Measurements from ENCODE around the gene TAS2R41. TPM values are rescaled to one million over a fixed set of nuclear protein-coding genes. Genes with fewer than 3 reads are reported as not detected.

Gene TAS2R41
- total and polyA plus RNA-seq, 7 donors = 1.6 TPM; not detected in 6

GRCh38 chr7:143458681-143459080 is 19.0 kb upstream of the TAS2R41 start:
- no peaks in the 10 kb centered on the region for H3K36me3 ChIP-seq
- H3K4me3 ChIP-seq = no peak overlapping the region
- no peaks in the 10 kb centered on the region for H3K27me3 ChIP-seq
- no peaks in the 10 kb centered on the region for H3K9me3 ChIP-seq
- DNase-seq = no peak
- 77 to 83% methylated on average over 3 of the region's 3 CpGs for WGBS, 2 donors
- H3K4me1 ChIP-seq = no peaks in the 10 kb centered on the region
- no peak overlapping the region for H3K27ac ChIP-seq
- TF ChIP-seq CTCF (IDR thresholded peaks at IDR 0.05) (no peak), POLR2AphosphoS5 (IDR thresholded peaks at IDR 0.05) (no peak), POLR2A (IDR thresholded peaks at IDR 0.05) (no peak), EP300 (IDR thresholded peaks at IDR 0.05) (no peak)
- intact Hi-C loops (cut with DNase I) = no loop called here

GRCh38 chr7:143459359-143459758 is 18.3 kb upstream of the TAS2R41 start:
- intact Hi-C loops (cut with DNase I) = no loop called here
- Histone ChIP-seq H3K4me1 (no peaks in the 10 kb centered on the region), H3K4me3 (no peak overlapping the region), H3K36me3 (no peaks in the 10 kb centered on the region), H3K27me3 (no peaks in the 10 kb centered on the region), H3K27ac (no peak overlapping the region), H3K9me3 (no peaks in the 10 kb centered on the region)
- no peak for DNase-seq
- TF ChIP-seq POLR2AphosphoS5 (IDR thresholded peaks at IDR 0.05) (no peak), EP300 (IDR thresholded peaks at IDR 0.05) (no peak), CTCF (IDR thresholded peaks at IDR 0.05) (no peak), POLR2A (IDR thresholded peaks at IDR 0.05) (no peak)
- WGBS, 2 donors = 71 to 95% methylated on average over 1 of the region's 1 CpG

- Histone ChIP-seq H3K27me3 (no peaks in the 10 kb centered on the region), H3K27ac (no peak overlapping the region), H3K4me1 (no peaks in the 10 kb centered on the region), H3K36me3 (no peaks in the 10 kb centered on the region), H3K9me3 (no peaks in the 10 kb centered on the region), H3K4me3 (no peak overlapping the region)
- DNase-seq = no peak
- TF ChIP-seq POLR2AphosphoS5 (IDR thresholded peaks at IDR 0.05) = no peak
- TF ChIP-seq CTCF (IDR thresholded peaks at IDR 0.05) = no peak
- TF ChIP-seq EP300 (IDR thresholded peaks at IDR 0.05) = no peak
- TF ChIP-seq POLR2A (IDR thresholded peaks at IDR 0.05) = no peak
- 73 to 83% methylated on average over 4 of the region's 4 CpGs for WGBS, 2 donors
- intact Hi-C loops (cut with DNase I) = no loop called here
These were observed 17.2 kb upstream of the TAS2R41 start for GRCh38 chr7:143460271-143460979.

- no peaks in the 10 kb centered on the region for H3K9me3 ChIP-seq
- DNase-seq = no peak
- TF ChIP-seq POLR2AphosphoS5 (IDR thresholded peaks at IDR 0.05) = no peak
- TF ChIP-seq EP300 (IDR thresholded peaks at IDR 0.05) = no peak
- no peak for TF ChIP-seq POLR2A (IDR thresholded peaks at IDR 0.05)
- no peak for TF ChIP-seq CTCF (IDR thresholded peaks at IDR 0.05)
- H3K27ac ChIP-seq = no peak overlapping the region
- no peaks in the 10 kb centered on the region for H3K27me3 ChIP-seq
- 91 to 94% methylated on average over 3 of the region's 3 CpGs for WGBS, 2 donors
- intact Hi-C loops (cut with DNase I) = no loop called here
- H3K4me3 ChIP-seq = no peak overlapping the region
- no peaks in the 10 kb centered on the region for H3K4me1 ChIP-seq
- H3K36me3 ChIP-seq = no peaks in the 10 kb centered on the region
These were observed 15.6 kb upstream of the TAS2R41 start for GRCh38 chr7:143462045-143462444.

- H3K9me3 ChIP-seq = no peaks in the 10 kb centered on the region
- H3K4me1 ChIP-seq = no peaks in the 10 kb centered on the region
- intact Hi-C loops (cut with DNase I) = no loop called here
- no peak overlapping the region for H3K4me3 ChIP-seq
- DNase-seq = no peak
- no peaks in the 10 kb centered on the region for H3K27me3 ChIP-seq
- TF ChIP-seq POLR2A (IDR thresholded peaks at IDR 0.05) (no peak), CTCF (IDR thresholded peaks at IDR 0.05) (no peak), POLR2AphosphoS5 (IDR thresholded peaks at IDR 0.05) (no peak), EP300 (IDR thresholded peaks at IDR 0.05) (no peak)
- H3K36me3 ChIP-seq = no peaks in the 10 kb centered on the region
- no peak overlapping the region for H3K27ac ChIP-seq
These were observed 14.1 kb upstream of the TAS2R41 start for GRCh38 chr7:143463556-143463955.
